Suppressor macrophage treated with lipopolysaccharide for 1 hour (primary cell): Measurements from ENCODE around the gene C1QTNF2.

ENCODE experiments used
- DNase-seq, 3 donors: peaks; one replicate each; pipeline ENCODE4 v3.0.0-alpha.2; 2020 to 2022

The C1QTNF2 gene

DNA sequence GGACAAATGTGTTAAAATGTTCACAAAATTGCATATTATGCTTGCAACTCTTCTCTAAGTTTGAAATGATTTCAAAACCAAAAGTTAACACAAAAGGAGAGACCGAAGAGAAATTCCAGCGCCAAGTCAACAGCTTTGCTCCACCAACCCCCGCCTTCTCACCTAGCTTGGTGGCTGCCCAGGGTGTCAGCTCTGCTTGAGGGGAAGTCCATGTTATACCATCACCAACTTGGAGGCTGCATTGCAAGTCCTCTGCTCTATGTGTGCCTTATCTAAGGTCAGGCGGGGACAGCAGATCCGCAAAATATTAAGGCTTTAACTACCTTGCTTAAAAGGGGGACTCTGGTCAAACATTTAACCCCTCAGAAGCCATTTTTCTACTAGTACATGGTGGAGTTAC is 72.7 kb downstream of the C1QTNF2 start:
- DNase-seq: no peak
